ENCODE measurements around the gene SDK1. TPM values are rescaled to one million over a fixed set of nuclear protein-coding genes. Genes with fewer than 3 reads are reported as not detected.
"Not testable (repeated sequence)": the region's sequence is repeated elsewhere in the genome, so short reads cannot be mapped to it uniquely, and the experiment has no call there.

The SDK1 gene
- total RNA-seq, 1 donor from 2014 or later = 1.3 TPM

GRCh38 chr7:4233621-4234497 is 932.8 kb downstream of the SDK1 start:
- Mint-ChIP-seq H3K27me3 (no peaks in the 10 kb centered on the region), H3K4me1 (no peaks in the 10 kb centered on the region), H3K9me3 (no peaks in the 10 kb centered on the region), H3K36me3 (ENCODE audit: low read depth) (no peaks in the 10 kb centered on the region), H3K4me3 (no peak overlapping the region), H3K27ac (no peak overlapping the region)
- ChIA-PET CTCF (no interaction called here), POLR2A (no interaction called here)
- no peak for TF ChIP-seq CTCF (IDR thresholded peaks at IDR 0.05)
- DNase-seq = no peak
- ATAC-seq (ENCODE audit: low read depth) = no peak
- intact Hi-C loops (cut with micrococcal nuclease) = no loop called here

- ChIA-PET CTCF (no interaction called here), POLR2A (no interaction called here)
- TF ChIP-seq CTCF (IDR thresholded peaks at IDR 0.05) = no peak
- intact Hi-C loops (cut with micrococcal nuclease) = no loop called here
- Mint-ChIP-seq H3K27me3 (no peaks in the 10 kb centered on the region), H3K4me1 (no peaks in the 10 kb centered on the region), H3K4me3 (no peak overlapping the region), H3K9me3 (no peaks in the 10 kb centered on the region), H3K36me3 (ENCODE audit: low read depth) (no peaks in the 10 kb centered on the region), H3K27ac (no peak overlapping the region)
- no peak for DNase-seq
- no peak for ATAC-seq (ENCODE audit: low read depth)
These were observed 933.4 kb downstream of the SDK1 start for GRCh38 chr7:4234498-4234855.

- POLR2A ChIA-PET = no interaction called here
- H3K9me3 Mint-ChIP-seq = no peaks in the 10 kb centered on the region
- no peaks in the 10 kb centered on the region for H3K27me3 Mint-ChIP-seq
- CTCF ChIA-PET = no interaction called here
- ATAC-seq (ENCODE audit: low read depth) (no peak), DNase-seq (no peak)
- no peaks in the 10 kb centered on the region for H3K4me1 Mint-ChIP-seq
- H3K4me3 Mint-ChIP-seq = no peak overlapping the region
- TF ChIP-seq CTCF (IDR thresholded peaks at IDR 0.05) = no peak
- H3K27ac Mint-ChIP-seq = no peak overlapping the region
- intact Hi-C loops (cut with micrococcal nuclease) = no loop called here
- no peaks in the 10 kb centered on the region for H3K36me3 Mint-ChIP-seq (ENCODE audit: low read depth)
These were observed 933.8 kb downstream of the SDK1 start for GRCh38 chr7:4234886-4235285.

- no peaks in the 10 kb centered on the region for H3K4me1 Mint-ChIP-seq
- no peak for ATAC-seq (ENCODE audit: low read depth)
- no peak for DNase-seq
- intact Hi-C loops (cut with micrococcal nuclease) = no loop called here
- TF ChIP-seq CTCF (IDR thresholded peaks at IDR 0.05) = no peak
- no peaks in the 10 kb centered on the region for H3K27me3 Mint-ChIP-seq
- H3K4me3 Mint-ChIP-seq = no peak overlapping the region
- no peak overlapping the region for H3K27ac Mint-ChIP-seq
- ChIA-PET CTCF (no interaction called here), POLR2A (no interaction called here)
- no peaks in the 10 kb centered on the region for H3K9me3 Mint-ChIP-seq
- H3K36me3 Mint-ChIP-seq (ENCODE audit: low read depth) = no peaks in the 10 kb centered on the region
These were observed 934.5 kb downstream of the SDK1 start for GRCh38 chr7:4235596-4235995.

- H3K27ac Mint-ChIP-seq = no peak overlapping the region
- ChIA-PET POLR2A (no interaction called here), CTCF (no interaction called here)
- intact Hi-C loops (cut with micrococcal nuclease) = no loop called here
- no peaks in the 10 kb centered on the region for H3K27me3 Mint-ChIP-seq
- TF ChIP-seq CTCF (IDR thresholded peaks at IDR 0.05) = no peak
- no peaks in the 10 kb centered on the region for H3K36me3 Mint-ChIP-seq (ENCODE audit: low read depth)
- ATAC-seq (ENCODE audit: low read depth) (no peak), DNase-seq (no peak)
- H3K4me3 Mint-ChIP-seq = no peak overlapping the region
- no peaks in the 10 kb centered on the region for H3K4me1 Mint-ChIP-seq
- H3K9me3 Mint-ChIP-seq = no peaks in the 10 kb centered on the region
These were observed 935.3 kb downstream of the SDK1 start for GRCh38 chr7:4236389-4236788.

GRCh38 chr7:4236873-4237272 is 935.8 kb downstream of the SDK1 start:
- H3K4me3 Mint-ChIP-seq; intact Hi-C loops (cut with micrococcal nuclease); H3K9me3 Mint-ChIP-seq; POLR2A ChIA-PET; H3K36me3 Mint-ChIP-seq (ENCODE audit: low read depth); DNase-seq; H3K27me3 Mint-ChIP-seq; H3K27ac Mint-ChIP-seq; H3K4me1 Mint-ChIP-seq; ATAC-seq (ENCODE audit: low read depth); CTCF ChIA-PET: not testable (repeated sequence)

All from activated B cell treated with CpG ODN at 0.5 μM for 24 hours (primary cell).